ENCODE data around the gene AMPD3.

AMPD3 gene

DNA sequence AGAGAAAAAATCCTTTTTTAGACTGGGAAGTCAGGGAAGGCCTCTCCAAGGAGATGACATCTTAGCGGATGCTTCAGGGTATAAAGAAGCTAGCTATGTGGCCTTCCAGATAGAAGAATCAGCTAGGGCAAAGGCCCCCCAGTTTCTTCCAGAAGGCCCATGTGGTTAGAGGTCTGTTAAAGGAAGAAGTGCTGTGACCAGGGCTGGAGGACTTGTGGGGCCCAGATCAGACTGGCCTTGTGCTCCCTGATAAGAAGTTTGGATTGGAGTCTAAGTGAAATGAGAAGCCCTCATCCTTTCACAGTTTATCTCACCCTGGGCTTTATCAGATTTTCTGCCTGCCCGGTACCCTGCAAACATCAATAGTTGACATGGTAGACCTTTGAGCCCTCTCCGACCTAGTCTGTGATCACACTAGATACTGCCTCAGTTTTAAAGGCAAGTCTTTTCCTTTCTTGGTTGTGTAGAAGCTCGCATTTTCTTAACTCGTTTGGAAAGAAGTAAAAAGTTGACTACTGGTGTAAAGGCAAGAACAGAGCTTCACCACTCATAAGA lies 7.8 kb downstream of the AMPD3 start:
- FAIRE-seq, result no peak

DNA sequence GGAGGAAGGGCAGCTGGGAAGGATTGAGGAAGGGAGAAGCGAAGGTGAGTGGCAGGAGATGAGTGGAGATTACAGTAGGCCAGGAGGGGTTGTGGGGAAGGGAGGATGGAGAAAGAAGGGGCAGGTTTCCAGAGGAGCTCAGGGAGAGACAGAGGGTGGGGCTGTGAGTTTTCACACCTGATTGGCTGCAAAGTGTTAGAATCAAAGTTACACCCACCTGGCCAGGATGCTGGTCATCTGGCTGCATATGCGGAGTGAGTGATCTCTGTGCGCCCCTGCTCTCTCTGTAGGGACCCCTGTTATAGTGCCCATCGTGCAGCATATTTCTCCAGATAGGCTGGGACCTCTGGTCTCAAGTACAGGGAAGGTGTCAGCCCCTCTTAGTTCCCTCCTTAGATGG lies 18.3 kb downstream of the AMPD3 start:
- no peak for FAIRE-seq

DNA sequence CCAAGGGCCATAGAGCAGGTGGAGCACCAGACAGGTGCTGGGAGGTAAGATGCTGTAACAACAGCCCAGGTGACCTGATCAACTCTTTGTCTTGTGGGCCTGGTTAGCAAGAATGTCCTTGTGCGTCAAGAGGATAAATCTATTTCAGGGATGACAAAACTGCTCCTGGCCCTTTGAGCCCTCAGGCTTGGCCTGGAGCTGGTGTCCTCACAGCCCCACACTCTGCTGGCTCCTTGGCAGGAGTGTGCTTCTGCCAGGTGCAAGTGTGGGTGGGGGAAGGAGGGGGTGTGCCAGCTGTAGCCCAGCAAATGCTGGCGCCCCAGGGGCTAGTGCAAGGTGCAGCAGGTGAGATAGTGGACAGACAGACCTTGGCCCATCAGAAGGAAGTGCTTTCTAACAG lies 19.5 kb downstream of the AMPD3 start:
- no peak for FAIRE-seq

DNA sequence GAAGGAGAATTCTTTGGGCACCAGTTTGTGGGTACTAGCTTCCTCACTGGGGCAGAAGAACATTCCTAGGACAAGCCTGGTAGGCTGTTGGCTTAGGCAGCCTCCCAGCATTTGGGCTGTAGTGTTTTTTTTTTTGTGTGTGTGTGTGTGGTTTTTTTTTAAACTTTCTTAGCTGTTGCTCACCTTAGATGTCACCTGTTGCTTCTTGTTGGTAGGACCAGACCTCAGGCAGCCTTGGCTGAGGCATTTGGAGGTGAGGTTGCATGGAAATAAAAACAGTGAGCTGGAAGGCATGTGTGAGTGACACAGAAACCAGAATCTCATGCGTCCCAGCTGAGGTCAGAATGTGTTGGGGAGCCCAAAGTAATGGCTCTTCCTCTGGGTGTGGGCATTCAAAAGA lies 21.3 kb downstream of the AMPD3 start:
- FAIRE-seq, result no peak

DNA sequence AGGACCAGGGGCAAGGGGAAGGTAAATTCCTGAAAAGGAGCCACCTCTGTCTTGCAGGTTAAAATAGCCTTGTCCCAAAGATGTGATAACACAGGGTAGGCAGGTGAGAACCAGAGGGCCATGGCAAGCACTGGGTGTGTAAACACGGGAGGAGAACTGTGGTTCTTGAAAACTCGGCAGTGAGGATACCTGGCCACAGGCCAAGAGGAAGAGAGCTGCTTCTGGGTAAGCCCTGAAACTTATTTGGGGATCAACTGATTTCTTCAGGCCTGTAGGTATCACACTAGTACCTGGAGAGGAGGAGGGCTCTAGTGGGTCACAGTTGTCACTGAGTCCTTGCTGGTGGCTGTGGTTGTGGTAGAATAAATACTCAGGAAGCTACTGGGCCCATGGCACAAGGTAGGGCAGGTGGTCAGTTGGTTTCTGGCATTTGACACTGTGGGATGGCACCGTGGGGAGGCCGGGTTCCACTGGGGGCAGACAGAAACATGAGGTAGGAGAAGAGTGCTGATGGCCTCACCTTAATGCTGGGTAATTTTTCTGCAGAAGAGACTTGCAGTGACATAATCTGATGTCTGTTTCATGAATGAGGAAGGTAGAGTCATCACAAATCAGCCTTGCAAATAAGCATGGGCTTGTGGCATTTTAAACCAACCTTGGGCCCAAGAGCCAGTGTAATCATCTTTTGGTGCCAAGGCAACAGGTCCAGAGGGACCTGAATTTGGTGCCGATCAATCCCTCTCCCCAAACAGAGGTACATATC lies 22.0 kb downstream of the AMPD3 start:
- no peak for FAIRE-seq

DNA sequence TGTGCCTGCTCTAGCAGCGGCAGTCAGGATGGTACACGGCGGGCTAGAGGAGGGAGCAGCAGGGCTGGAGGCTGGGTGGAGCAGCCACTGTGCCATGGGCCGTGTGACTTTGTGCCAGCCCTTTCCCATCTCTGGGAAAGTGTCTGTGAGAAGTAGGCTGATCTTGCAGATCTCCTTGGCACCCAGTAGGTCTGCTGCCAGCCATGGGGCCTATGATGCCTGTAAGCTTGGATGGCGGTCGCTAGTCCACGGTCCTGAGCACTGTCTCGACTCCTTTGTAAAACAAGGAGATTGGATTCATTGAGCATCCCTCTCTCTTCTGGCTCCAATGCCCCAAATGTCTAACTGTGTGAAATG lies 22.6 kb downstream of the AMPD3 start:
- no peak for FAIRE-seq

DNA sequence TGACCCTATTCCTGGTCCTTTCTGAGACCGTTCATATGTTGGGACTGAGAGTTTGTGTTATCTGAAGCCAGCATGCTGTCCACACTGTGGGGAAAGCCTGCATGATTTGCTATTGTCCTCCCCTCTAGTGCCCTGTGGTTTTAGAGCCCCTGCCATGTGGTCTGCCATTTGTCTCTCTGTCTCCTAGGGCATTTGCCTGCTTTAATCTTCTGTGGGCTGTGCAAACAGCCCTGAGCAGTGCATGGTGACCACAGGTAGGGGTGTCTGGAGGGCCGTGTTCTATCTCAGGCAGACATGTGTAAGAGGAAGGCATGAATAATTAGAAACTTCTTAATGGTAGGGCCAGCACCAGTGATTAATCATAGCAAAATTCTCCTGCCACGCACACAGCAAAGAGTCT lies 23.0 kb downstream of the AMPD3 start:
- no peak for FAIRE-seq

DNA sequence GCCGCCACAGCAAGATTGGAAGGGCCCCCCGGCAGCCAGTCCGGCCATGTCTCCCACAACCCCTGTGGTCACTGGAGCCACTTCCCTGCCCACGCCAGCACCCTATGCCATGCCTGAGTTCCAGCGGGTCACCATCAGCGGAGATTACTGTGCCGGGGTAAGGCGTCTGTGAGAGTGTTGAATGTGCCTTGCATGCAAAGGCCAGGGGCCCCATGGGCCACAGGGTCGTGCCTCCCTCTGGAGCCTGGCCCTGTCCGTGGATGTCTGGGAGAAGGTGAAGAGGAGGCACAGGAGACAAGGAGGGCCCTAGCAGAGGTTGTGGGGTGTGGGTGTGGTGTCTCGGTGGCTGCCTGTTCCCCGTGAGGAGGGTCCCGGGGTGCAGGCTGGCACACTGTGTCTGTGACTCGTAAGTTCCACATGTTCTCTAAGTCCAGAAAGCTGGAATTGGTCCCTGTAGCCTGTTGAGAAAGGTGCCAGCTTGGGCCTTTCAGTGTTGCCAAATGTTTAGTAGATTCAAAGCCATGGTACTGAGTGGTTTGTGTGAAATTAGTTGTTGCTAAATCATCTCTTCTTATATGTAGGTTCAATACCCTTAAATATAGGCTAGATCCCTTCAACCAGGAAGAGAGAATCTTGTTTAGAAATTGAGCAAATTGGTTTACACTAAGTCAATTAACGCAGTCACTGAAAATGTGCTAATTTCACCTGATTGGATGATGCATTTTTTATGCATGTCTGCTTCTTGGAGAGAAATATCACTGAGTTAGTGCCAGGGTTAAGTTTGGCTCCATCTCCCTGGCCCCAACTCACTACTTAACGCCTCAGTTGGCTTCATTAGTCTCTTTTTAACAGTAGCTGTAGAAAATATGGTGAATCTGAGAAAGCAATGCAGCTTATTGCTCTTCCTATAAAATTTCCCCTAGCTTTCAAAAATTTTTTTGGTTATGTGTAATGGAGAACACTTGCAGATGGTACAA lies 23.8 kb downstream of the AMPD3 start:
- no peak for FAIRE-seq

DNA sequence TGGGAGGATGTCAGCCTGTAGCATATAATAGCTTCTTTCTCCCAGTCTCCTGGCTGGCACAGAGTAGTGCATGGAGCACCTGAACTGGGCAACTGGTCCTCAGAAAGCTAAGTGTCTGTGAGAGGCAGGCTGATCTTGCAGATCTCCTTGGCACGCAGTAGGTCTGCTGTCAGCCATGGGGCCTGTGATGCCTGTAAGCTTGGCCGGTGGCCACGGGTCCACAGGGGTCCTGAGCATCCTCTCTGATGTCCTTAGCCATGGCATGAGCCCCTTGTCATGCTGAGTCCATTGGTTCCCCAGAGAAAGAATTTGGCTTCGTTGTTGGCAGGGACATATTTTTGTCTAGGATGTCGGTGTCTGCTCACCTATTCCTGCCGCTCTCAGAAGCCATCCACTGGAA lies 25.0 kb downstream of the AMPD3 start:
- FAIRE-seq, result no peak

DNA sequence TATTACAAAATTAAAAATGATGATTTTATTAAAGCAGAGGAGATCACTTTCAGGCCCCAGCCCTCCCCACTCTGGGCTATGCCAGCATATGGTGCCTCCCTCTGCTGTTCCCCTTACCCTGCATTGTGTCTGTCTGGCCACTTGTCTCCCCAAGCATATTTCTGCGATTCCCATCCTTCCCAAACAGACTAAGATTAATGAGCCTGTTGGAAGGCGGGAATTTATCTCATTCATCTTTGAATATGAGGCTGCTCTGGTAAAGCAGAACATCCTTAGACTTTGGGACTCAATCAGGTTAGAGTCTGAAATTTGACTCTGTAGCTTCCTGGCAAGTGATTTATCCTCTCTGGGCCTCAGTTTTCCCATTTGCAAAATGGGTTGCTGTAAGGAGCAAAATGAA lies 25.7 kb downstream of the AMPD3 start:
- FAIRE-seq, result no peak

DNA sequence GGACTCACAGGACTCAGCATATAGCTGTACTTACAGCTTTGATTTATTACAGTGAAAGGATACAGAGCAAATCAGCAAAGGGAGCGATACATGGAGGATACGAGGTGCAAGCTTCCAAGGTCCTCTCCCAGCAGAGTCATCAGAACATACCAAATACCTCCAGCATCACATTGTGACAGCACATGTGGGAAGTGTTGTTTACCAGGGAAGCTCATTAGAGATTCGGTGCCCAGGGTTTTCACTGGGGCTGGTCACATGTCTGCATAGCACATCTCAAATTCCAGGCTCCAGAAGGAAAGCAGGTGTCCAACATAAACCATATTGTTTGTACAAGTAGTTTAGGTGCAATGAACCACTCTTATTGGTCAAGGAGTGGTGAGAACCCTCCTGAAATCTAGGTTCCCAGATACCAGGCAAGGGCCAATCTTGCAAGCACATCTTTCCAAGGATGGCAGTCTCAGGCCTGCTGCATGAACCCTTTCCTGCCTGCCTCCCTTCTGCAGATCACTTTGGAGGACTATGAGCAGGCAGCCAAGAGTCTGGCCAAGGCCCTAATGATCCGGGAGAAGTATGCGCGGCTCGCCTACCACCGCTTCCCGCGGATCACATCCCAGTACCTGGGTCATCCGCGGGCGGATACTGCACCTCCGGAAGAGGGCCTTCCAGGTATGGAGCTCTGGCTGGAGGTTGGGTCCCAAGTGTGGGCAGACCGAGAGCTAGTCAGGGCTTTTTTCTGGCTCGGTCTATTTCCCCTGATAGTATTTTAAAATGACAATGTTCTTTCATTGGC lies 26.7 kb downstream of the AMPD3 start:
- no peak for FAIRE-seq

DNA sequence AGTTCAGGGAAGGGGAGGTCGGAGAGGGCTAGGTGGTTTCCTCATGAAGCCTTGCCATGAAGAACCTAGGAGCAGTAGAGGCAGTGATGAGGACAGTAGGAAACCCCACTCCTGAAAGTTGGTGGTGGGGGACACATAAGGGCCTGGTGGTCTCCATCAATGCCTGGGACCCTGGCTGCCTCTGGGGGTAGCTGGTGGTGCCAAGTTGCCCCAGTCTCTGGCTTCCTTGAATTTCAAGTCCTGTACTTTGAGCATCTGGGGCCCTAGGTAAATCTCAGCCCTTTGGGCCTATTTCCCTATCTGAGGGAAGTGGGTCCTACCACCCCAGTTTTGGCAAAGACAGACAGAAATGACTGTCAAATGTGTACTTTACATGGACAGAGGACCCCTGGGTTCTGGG lies 28.1 kb downstream of the AMPD3 start:
- no peak for FAIRE-seq

DNA sequence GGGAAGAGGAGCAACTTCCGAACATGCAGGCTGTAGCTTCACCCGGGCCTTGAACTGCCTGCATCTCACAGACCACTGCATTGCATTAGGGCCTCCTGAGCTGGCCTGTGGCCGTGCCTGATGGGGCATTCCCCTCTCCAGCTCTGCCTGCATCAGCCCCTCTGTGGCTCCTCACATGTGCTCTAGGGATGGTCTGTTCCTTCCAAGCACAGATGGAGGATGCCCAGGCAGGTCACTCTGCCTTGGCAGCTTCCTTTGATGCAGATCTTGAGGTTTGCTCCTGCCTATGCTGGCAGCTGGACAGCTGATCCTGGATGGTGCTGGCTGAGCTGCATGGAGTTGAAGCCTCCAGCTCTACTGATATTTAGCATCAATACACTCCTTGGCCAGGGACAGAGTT lies 28.5 kb downstream of the AMPD3 start:
- FAIRE-seq, result no peak

DNA sequence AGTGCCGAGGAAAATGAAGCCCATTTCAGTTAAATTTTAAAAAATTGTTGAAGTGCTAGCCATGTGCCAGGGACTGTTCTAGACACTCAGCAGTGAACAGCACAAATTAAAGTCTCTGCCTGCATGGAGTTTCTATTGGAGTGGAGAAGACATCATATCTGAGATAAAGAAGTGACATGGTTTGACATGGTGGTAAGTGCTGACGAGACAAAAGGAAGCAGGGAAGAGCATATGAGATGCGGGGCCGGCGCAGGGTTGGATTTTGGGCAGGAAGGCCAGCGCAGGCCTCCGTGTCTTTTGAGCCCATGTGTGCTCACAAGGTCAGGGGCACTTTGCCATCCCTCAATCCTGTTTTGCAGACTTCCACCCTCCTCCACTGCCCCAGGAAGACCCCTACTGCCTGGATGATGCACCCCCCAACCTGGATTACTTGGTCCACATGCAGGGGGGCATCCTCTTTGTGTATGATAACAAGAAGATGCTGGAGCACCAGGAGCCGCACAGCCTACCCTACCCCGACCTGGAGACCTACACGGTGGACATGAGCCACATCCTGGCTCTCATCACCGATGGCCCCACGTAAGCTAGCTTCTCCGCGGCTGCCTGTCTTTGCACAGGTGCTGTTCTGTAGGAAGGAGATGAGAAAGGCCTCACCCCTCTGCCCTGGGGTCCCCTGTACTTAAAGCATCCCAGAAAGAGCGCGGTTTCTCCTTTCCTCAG lies 29.6 kb downstream of the AMPD3 start:
- no peak for FAIRE-seq

DNA sequence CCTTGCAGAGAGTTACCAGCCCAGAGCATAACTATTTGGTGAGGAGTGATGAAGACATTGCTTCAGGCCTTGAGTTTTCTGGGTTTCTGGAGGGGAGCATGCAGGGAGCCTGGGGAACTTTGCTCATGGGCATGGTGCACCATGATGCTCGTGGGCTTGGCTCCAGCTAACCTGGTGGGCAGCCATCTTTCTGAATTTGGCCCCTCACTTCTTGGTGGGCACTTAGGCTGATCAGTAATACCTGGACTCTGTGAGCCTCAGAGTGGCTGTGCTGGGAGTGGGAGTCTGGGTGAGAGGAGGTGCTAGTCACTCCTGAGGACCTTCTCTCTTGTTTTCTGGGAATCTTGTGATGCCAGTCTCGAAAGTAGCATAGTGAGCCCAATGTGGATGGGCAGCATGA lies 30.6 kb downstream of the AMPD3 start:
- no peak for FAIRE-seq

DNA sequence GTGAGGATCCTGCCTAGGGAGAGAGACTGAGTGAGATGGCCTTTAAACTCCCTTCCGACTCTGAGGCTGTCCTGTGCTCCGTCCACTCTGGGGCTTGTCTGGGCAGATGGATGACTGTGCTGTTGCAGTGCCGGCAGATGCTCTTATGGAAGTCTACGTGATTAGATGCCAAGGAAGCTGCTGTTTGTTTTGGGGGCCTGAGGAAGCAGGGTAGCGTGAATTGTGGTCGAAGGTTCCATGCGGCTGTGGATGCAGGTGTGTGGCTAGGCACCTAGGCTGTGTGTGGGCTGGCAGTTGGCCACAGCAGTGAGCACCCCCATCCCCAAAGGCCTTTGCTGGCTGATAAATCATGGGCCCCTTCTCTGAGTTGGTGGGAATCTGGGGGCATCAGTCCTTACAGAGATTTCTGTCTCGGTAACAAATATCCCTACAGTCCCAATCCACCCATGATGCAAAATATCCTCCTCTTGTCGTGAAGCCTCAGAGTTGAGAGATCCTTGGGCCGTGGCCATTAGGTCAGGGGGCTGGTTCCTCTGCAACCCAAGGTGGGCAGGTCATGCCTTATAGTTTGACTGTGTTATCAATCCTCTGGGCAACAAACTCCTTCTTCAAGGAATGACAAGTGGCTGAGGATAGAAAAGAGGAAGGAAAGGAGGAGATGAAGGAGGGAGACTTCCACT lies 31.2 kb downstream of the AMPD3 start:
- no peak for FAIRE-seq

DNA sequence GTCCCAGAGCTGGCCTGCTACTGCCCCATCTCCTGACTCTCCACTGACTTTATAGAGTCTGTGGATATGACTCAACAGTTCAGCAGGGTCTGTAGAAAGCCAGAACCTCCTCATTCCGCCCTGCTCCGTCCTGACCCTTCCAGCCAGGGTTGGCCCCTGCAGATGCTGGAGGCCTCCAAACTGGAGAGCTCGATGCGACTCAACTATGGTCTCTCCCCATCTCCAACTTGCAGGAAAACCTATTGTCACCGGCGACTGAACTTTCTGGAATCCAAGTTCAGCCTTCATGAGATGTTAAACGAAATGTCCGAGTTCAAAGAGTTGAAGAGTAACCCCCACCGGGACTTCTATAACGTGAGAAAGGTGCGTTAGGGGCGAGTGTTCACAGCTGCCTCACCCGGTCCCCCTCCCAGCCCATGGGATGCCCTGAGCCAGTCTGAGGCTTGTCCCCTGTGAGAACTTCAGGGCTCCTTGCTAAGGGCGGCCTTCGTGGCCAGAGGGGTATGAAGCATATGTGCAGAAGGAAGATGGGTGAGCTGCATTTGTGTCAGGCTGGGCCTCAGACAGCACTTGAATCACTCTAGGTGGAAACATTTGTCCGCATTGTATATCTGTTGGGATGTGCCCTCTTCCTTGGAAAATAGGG lies 32.1 kb downstream of the AMPD3 start:
- no peak for FAIRE-seq

DNA sequence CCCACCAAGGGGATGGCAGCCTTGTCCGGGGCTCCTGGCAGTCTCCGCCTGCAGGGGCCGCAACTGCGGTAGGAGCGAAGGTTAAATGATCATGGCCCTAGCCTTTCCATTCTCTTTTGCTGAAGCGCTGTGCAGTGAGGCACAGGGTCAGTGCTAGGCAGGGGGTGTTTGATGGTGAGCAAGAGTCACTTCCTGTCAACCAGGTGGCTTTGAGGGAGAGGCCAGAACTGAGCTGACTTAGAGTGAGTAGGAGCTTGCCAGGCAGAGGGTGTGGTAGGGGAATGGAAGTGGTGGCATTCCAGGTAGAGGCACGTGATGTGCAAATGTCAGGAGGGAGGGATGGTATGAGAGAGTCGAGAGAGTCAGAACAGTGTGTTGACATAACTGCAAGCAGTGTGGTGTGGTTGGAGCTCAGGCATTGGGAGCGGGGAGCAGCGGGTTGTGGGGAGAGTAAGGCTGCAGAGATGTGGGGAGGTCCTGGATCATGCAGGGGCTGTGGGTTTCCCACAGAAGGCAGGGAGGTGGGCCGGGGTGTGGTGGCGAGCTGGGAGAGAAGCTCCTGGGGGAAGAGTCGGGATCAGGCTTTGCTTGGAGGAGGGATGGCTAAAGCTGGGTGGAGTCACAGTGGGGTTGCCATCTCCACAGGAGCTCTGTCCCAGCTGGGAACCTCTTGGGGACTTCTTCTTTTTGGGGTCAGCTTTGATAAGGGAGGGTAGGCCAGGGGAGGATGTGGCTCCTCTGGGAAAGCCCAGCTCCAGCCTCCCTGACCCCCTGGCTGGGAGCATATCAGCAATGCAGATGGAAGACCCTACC lies 33.3 kb downstream of the AMPD3 start:
- FAIRE-seq, result no peak

DNA sequence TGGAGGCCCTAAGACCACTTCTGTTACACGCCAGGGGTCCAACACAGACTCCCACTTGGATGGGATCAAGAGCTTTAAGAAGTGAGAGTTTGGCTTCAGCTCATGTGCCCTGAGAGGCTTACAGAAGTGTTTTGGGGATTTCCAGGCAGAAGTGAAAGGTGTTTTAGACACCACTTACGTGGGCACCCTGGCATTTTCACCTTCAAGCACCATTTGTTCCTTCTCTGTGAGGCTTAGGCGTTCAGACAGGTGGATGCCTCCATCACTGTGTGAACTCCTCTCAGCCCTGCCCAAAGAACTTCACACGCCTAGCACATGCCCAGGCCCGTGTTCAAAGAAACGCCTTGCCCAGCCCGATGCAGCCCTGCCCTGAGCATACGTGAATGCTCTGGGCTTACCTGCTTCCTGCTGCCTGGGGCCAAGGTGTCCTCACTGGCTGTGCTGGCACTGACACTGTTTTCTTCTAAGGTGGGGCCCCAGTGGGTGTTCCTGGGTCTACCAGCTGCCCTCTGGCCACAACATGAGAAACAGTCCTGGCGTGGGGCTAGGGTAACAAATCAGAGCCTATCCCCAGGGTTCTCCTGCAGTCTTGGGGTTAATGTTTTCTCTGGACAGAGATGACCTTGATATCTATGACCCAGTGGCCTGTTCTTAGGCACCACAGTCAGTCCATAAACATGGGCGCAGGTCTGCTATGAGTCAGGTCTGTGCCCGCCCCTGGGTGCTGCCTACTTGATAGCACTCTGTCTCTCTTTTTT lies 34.0 kb downstream of the AMPD3 start:
- no peak for FAIRE-seq

DNA sequence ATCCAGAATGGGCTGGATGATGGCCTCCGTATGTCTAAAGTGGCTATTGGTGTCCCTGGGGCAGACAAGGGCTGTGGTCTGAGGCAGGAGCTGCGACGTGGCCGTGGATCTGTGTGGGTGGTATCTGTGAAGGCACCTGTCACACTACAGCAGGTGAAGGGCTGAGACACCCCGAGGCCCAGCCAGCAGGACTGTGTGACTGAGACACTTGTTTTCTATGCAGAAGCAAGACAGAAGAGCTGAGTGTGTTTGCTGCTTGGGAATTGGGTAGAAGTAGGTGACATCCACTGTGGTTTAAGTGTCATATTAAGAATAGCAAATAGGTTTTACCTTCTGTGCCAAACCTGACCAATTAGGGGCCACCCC lies 35.0 kb downstream of the AMPD3 start:
- FAIRE-seq, result no peak

All from islet of Langerhans (tissue), 1 donor.